ENCODE results near the gene GPRC6A.
A peak's percentile ranks its signal among the peaks of the same experiment; 100 is the strongest.

Gene GPRC6A

GRCh38 chr6:116828983-116829382 lies at the start of gene GPRC6A:
Gene GPRC6A (minus strand): TSS chr6:116829083. CDS start chr6:116829013, 70 bp downstream.
- H3K36me3 ChIP-seq (ENCODE audit: control insufficient read depth, insufficient read depth, low read length): no peaks in the 10 kb centered on the region
- H3K27me3 ChIP-seq (ENCODE audit: control insufficient read depth, insufficient read depth, low read length): no peaks in the 10 kb centered on the region
- H3K9me3 ChIP-seq (ENCODE audit: control insufficient read depth, insufficient read depth, low read length): no peaks in the 10 kb centered on the region
- H3K4me1 ChIP-seq (ENCODE audit: control insufficient read depth, insufficient read depth, low read length): peaks cover 8% of the 10 kb centered on the region
- H3K9ac ChIP-seq (ENCODE audit: low read depth, low read length): no peak within 1 kb of the TSS
- no peak within 1 kb of the TSS for H3K4me3 ChIP-seq (ENCODE audit: low read depth, low read length)

- Histone ChIP-seq H3K36me3 (ENCODE audit: control insufficient read depth, insufficient read depth, low read length) (no peaks in the 10 kb centered on the region), H3K9me3 (ENCODE audit: control insufficient read depth, insufficient read depth, low read length) (no peaks in the 10 kb centered on the region), H3K9ac (ENCODE audit: low read depth, low read length) (no peak overlapping the region), H3K4me1 (ENCODE audit: control insufficient read depth, insufficient read depth, low read length) (no peaks in the 10 kb centered on the region), H3K27me3 (ENCODE audit: control insufficient read depth, insufficient read depth, low read length) (peaks cover 55% of the 10 kb centered on the region), H3K4me3 (ENCODE audit: low read depth, low read length) (peak overlapping the region; percentile 72)
Measured at GRCh38 chr6:116877743-116878142, 48.9 kb upstream of the GPRC6A start.

- no peaks in the 10 kb centered on the region for H3K9me3 ChIP-seq (ENCODE audit: control insufficient read depth, insufficient read depth, low read length)
- H3K4me3 ChIP-seq (ENCODE audit: low read depth, low read length): peak within 1 kb of the TSS; percentile 72
- peaks cover 55% of the 10 kb centered on the region for H3K27me3 ChIP-seq (ENCODE audit: control insufficient read depth, insufficient read depth, low read length)
- H3K4me1 ChIP-seq (ENCODE audit: control insufficient read depth, insufficient read depth, low read length): no peaks in the 10 kb centered on the region
- no peaks in the 10 kb centered on the region for H3K36me3 ChIP-seq (ENCODE audit: control insufficient read depth, insufficient read depth, low read length)
- H3K9ac ChIP-seq (ENCODE audit: low read depth, low read length): peak within 1 kb of the TSS; percentile 57
Measured at GRCh38 chr6:116876635-116877611, 48.0 kb upstream of the GPRC6A start, which contains the start of gene RFX6. Gene RFX6 (plus strand): TSS chr6:116877242. CDS start chr6:116877276, 34 bp downstream.

GRCh38 chr6:116876107-116876506 lies 47.2 kb upstream of the GPRC6A start:
- H3K4me1 ChIP-seq (ENCODE audit: control insufficient read depth, insufficient read depth, low read length): no peaks in the 10 kb centered on the region
- H3K36me3 ChIP-seq (ENCODE audit: control insufficient read depth, insufficient read depth, low read length): no peaks in the 10 kb centered on the region
- H3K9ac ChIP-seq (ENCODE audit: low read depth, low read length): no peak overlapping the region
- no peaks in the 10 kb centered on the region for H3K9me3 ChIP-seq (ENCODE audit: control insufficient read depth, insufficient read depth, low read length)
- peak overlapping the region; percentile 72 for H3K4me3 ChIP-seq (ENCODE audit: low read depth, low read length)
- H3K27me3 ChIP-seq (ENCODE audit: control insufficient read depth, insufficient read depth, low read length): peaks cover 55% of the 10 kb centered on the region

GRCh38 chr6:116872771-116873170 lies 43.9 kb upstream of the GPRC6A start:
- Histone ChIP-seq H3K27me3 (ENCODE audit: control insufficient read depth, insufficient read depth, low read length) (peaks cover 41% of the 10 kb centered on the region), H3K4me1 (ENCODE audit: control insufficient read depth, insufficient read depth, low read length) (no peaks in the 10 kb centered on the region), H3K36me3 (ENCODE audit: control insufficient read depth, insufficient read depth, low read length) (no peaks in the 10 kb centered on the region), H3K4me3 (ENCODE audit: low read depth, low read length) (no peak overlapping the region), H3K9ac (ENCODE audit: low read depth, low read length) (no peak overlapping the region), H3K9me3 (ENCODE audit: control insufficient read depth, insufficient read depth, low read length) (no peaks in the 10 kb centered on the region)

GRCh38 chr6:116866281-116866871 lies 37.5 kb upstream of the GPRC6A start:
- H3K27me3 ChIP-seq (ENCODE audit: control insufficient read depth, insufficient read depth, low read length): no peaks in the 10 kb centered on the region
- no peaks in the 10 kb centered on the region for H3K9me3 ChIP-seq (ENCODE audit: control insufficient read depth, insufficient read depth, low read length)

GRCh38 chr6:116859264-116859663 lies 30.4 kb upstream of the GPRC6A start:
- no peaks in the 10 kb centered on the region for H3K4me1 ChIP-seq (ENCODE audit: control insufficient read depth, insufficient read depth, low read length)
- no peaks in the 10 kb centered on the region for H3K36me3 ChIP-seq (ENCODE audit: control insufficient read depth, insufficient read depth, low read length)
- H3K9ac ChIP-seq (ENCODE audit: low read depth, low read length): no peak overlapping the region
- H3K4me3 ChIP-seq (ENCODE audit: low read depth, low read length): no peak overlapping the region
- H3K27me3 ChIP-seq (ENCODE audit: control insufficient read depth, insufficient read depth, low read length): no peaks in the 10 kb centered on the region
- peaks cover 11% of the 10 kb centered on the region for H3K9me3 ChIP-seq (ENCODE audit: control insufficient read depth, insufficient read depth, low read length)

More at GRCh38 chr6:116866281-116866871, 37.5 kb upstream of the GPRC6A start:
- no peaks in the 10 kb centered on the region for H3K36me3 ChIP-seq (ENCODE audit: control insufficient read depth, insufficient read depth, low read length)
- H3K4me1 ChIP-seq (ENCODE audit: control insufficient read depth, insufficient read depth, low read length): no peaks in the 10 kb centered on the region
- no peak overlapping the region for H3K9ac ChIP-seq (ENCODE audit: low read depth, low read length)
- H3K4me3 ChIP-seq (ENCODE audit: low read depth, low read length): no peak overlapping the region

- Histone ChIP-seq H3K27me3 (ENCODE audit: control insufficient read depth, insufficient read depth, low read length) (no peaks in the 10 kb centered on the region), H3K4me3 (ENCODE audit: low read depth, low read length) (no peak overlapping the region), H3K9ac (ENCODE audit: low read depth, low read length) (no peak overlapping the region), H3K4me1 (ENCODE audit: control insufficient read depth, insufficient read depth, low read length) (no peaks in the 10 kb centered on the region), H3K36me3 (ENCODE audit: control insufficient read depth, insufficient read depth, low read length) (no peaks in the 10 kb centered on the region), H3K9me3 (ENCODE audit: control insufficient read depth, insufficient read depth, low read length) (peaks cover 11% of the 10 kb centered on the region)
Measured at GRCh38 chr6:116858060-116858459, 29.2 kb upstream of the GPRC6A start.

GRCh38 chr6:116847227-116847626 lies 18.3 kb upstream of the GPRC6A start:
- Histone ChIP-seq H3K27me3 (ENCODE audit: control insufficient read depth, insufficient read depth, low read length) (no peaks in the 10 kb centered on the region), H3K9me3 (ENCODE audit: control insufficient read depth, insufficient read depth, low read length) (no peaks in the 10 kb centered on the region), H3K4me1 (ENCODE audit: control insufficient read depth, insufficient read depth, low read length) (peaks cover 2% of the 10 kb centered on the region), H3K4me3 (ENCODE audit: low read depth, low read length) (no peak overlapping the region), H3K9ac (ENCODE audit: low read depth, low read length) (no peak overlapping the region), H3K36me3 (ENCODE audit: control insufficient read depth, insufficient read depth, low read length) (no peaks in the 10 kb centered on the region)

GRCh38 chr6:116842459-116842858 lies 13.6 kb upstream of the GPRC6A start:
- no peaks in the 10 kb centered on the region for H3K27me3 ChIP-seq (ENCODE audit: control insufficient read depth, insufficient read depth, low read length)
- no peaks in the 10 kb centered on the region for H3K9me3 ChIP-seq (ENCODE audit: control insufficient read depth, insufficient read depth, low read length)
- no peak overlapping the region for H3K9ac ChIP-seq (ENCODE audit: low read depth, low read length)
- H3K4me3 ChIP-seq (ENCODE audit: low read depth, low read length): no peak overlapping the region
- no peaks in the 10 kb centered on the region for H3K36me3 ChIP-seq (ENCODE audit: control insufficient read depth, insufficient read depth, low read length)
- H3K4me1 ChIP-seq (ENCODE audit: control insufficient read depth, insufficient read depth, low read length): no peaks in the 10 kb centered on the region

- no peaks in the 10 kb centered on the region for H3K36me3 ChIP-seq (ENCODE audit: control insufficient read depth, insufficient read depth, low read length)
- H3K9me3 ChIP-seq (ENCODE audit: control insufficient read depth, insufficient read depth, low read length): no peaks in the 10 kb centered on the region
- H3K9ac ChIP-seq (ENCODE audit: low read depth, low read length): no peak overlapping the region
- no peaks in the 10 kb centered on the region for H3K27me3 ChIP-seq (ENCODE audit: control insufficient read depth, insufficient read depth, low read length)
- H3K4me1 ChIP-seq (ENCODE audit: control insufficient read depth, insufficient read depth, low read length): no peaks in the 10 kb centered on the region
- no peak overlapping the region for H3K4me3 ChIP-seq (ENCODE audit: low read depth, low read length)
Measured at GRCh38 chr6:116840091-116840490, 11.2 kb upstream of the GPRC6A start.
